Heart left ventricle (tissue), 13 donors: Measurements from ENCODE around the gene IFI30.

Experiments
- POLR2A ChIP-seq, 2 donors: fragments of 450-650 bp; IDR thresholded peaks; one replicate each; pipeline ENCODE4 v1.6.1; 2017; ENCODE audit warnings: antibody characterized with exemption in 2 of 2, mild to moderate bottlenecking in 2 of 2, moderate library complexity in 2 of 2
- TF ChIP-seq, protein P1 (sequence below), 12 donors: fragments of 200-600 bp; sonication (generic) in 4 of 12; IDR thresholded peaks; one replicate each; pipeline versions ENCODE4 v1.5.0 to v1.8.0; 2018 to 2022; ENCODE audit warnings: antibody characterized with exemption in 12 of 12, mild to moderate bottlenecking in 5 of 12
- donor health status: ischemic (EF 13 %, LVEDD 7.1; RV severe dilation, severe dysfunction).
- donor health status: DM: no; HTN: yes; CAD: no.
- donor health status: DM: no; HTN: no; CAD: no.
- donor health status: ischemic (EF 25% LVEDD 6.9; RV normal size, moderate dysfunction).
- donor health status: ischemic (EF 25% LVEDD 5.7; RV mildly dilated, moderate dysfunction).
- donor health status: ischemic (EF 35%, LVEDD 5.7; RV mildly dilated, moderate dysfunction).
- donor health status: nonischemic (EF 11% LVEDD 7.7; RV severe dilation, severe dysfunction).
- donor health status: DM: yes; HTN: yes; CAD: no.
- donor health status: PGD.
- donor health status: ischemic (EF 29% LVEDD 5.4; RV normal size, mild dysfunction).
- donor health status: nonischemic (EF 23%, LVEDD 6.1; RV moderate dilation, normal function).

DNA sequence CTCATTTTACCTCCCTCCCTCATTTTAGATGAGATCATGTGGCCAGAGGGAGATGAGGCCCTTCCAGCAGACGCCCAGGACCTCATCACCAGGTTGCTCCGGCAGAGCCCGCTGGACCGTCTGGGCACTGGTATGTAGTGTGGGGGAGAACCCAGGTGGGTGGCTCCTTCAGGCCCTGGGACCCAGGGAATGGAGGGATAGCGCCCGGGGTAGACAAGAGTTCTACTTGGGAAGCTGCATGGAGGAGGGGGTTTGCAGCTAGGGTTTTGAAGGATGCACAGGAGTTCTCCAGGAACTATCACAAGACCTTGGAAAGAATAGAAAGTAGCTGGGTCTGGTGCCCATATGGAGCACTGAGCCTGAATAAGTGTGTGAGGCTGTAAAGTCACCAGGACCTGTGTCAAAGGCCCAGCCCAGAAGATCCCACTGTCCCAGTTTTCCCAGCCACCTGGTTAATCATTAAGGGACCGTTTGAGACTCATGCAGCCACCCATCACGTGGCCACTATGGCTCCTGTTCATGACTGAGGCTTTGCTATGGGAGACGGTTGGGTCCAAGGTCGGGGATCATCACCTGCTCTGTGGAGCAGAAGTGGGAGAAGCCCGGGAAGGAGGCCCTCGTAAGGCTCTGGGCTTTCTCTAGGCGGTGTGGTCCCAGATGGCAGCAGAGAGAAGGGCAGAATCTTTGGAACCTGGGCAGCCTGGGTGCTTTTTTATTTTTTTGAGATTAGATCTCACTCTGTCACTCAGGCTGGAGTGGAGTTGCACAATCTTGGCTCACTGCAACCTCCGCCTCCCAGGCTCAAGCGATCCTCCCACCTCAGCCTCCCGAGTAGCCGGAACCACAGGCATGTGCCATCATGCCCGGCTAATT, 37.7 kb upstream of the IFI30 start:
- TF ChIP-seq, protein P1, sequence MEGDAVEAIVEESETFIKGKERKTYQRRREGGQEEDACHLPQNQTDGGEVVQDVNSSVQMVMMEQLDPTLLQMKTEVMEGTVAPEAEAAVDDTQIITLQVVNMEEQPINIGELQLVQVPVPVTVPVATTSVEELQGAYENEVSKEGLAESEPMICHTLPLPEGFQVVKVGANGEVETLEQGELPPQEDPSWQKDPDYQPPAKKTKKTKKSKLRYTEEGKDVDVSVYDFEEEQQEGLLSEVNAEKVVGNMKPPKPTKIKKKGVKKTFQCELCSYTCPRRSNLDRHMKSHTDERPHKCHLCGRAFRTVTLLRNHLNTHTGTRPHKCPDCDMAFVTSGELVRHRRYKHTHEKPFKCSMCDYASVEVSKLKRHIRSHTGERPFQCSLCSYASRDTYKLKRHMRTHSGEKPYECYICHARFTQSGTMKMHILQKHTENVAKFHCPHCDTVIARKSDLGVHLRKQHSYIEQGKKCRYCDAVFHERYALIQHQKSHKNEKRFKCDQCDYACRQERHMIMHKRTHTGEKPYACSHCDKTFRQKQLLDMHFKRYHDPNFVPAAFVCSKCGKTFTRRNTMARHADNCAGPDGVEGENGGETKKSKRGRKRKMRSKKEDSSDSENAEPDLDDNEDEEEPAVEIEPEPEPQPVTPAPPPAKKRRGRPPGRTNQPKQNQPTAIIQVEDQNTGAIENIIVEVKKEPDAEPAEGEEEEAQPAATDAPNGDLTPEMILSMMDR (IDR thresholded peaks at IDR 0.05) = no peak
- TF ChIP-seq POLR2A (IDR thresholded peaks at IDR 0.05) = no peak
